Gastroesophageal sphincter (tissue), 4 donors: ENCODE data around the gene THAP4. TPM values are rescaled to one million over a fixed set of nuclear protein-coding genes. Genes with fewer than 3 reads are reported as not detected.
A peak's percentile ranks its signal among the peaks of the same experiment; 100 is the strongest.
"Not testable (repeated sequence)": the region's sequence is repeated elsewhere in the genome, so short reads cannot be mapped to it uniquely, and the experiment has no call there.

Source experiments
- ATAC-seq: fragments of 150-250 bp; one replicate; pipeline ENCODE4 v1.9.1; 2016; ENCODE audit warnings: mild to moderate bottlenecking, moderate library complexity
- H3K27ac ChIP-seq, 4 donors: fragments of 200-600 bp; sonication (generic) in 3 of 4; 1 replicate in 3 of 4; 2 replicates in 1 of 4; pipeline ENCODE4 v1.5.1; 2016 to 2019
- H3K27me3 ChIP-seq: fragments of 200-600 bp; sonication (generic); one replicate; pipeline ENCODE4 v1.5.1; 2019
- H3K36me3 ChIP-seq, 2 donors: fragments of 200-600 bp; sonication (generic); one replicate each; pipeline ENCODE4 v1.5.1; 2019; ENCODE audit warnings: control low read depth in 1 of 2
- H3K4me1 ChIP-seq, 3 donors: fragments of 200-600 bp; sonication (generic); 1 replicate in 2 of 3; 2 replicates in 1 of 3; pipeline ENCODE4 v1.5.1; 2016 to 2019; ENCODE audit warnings: control low read depth in 2 of 3
- H3K4me3 ChIP-seq, 2 donors: fragments of 200-600 bp; sonication (generic); one replicate each; pipeline ENCODE4 v1.5.1; 2019; ENCODE audit warnings: mild to moderate bottlenecking in 1 of 2, moderate library complexity in 1 of 2
- H3K9me3 ChIP-seq, 3 donors: fragments of 200-600 bp; sonication (generic); one replicate each; pipeline ENCODE4 v1.5.1; 2017 to 2019; ENCODE audit warnings: control low read depth in 2 of 3
- EP300 ChIP-seq: sonication (generic); formaldehyde crosslinking; IDR thresholded peaks from one replicate; pipeline ENCODE4 v1.6.1; 2017; ENCODE audit warnings: antibody characterized with exemption, mild to moderate bottlenecking
- POLR2A ChIP-seq, 2 donors: fragments of 450-650 bp; IDR thresholded peaks; one replicate each; pipeline ENCODE4 v1.6.1; 2017; ENCODE audit warnings: antibody characterized with exemption in 2 of 2, mild to moderate bottlenecking in 2 of 2, moderate library complexity in 1 of 2
- POLR2AphosphoS5 ChIP-seq: sonication (generic); formaldehyde crosslinking; IDR thresholded peaks from one replicate; pipeline ENCODE4 v1.6.1; 2017; ENCODE audit warnings: antibody characterized with exemption
- WGBS, 2 donors: methylation state at CpG; one replicate each; pipeline ENCODE4 v1.1.5; 2018; ENCODE audit warnings: low coverage in 1 of 2; 5-methylcytosine and 5-hydroxymethylcytosine counted together
- total RNA-seq, 4 donors: library from RNA; depleted of rRNA; stranded (reverse); fragments of >200 nt; gene quantifications; one replicate each; pipeline ENCODE4 v1.1.0, GENCODE V29; 2016
- TF ChIP-seq, protein P1 (sequence below), 4 experiments: fragments of 200-600 bp in 2 of 4; fragments of 450-650 bp in 2 of 4; sonication (generic) in 1 of 4; IDR thresholded peaks; one replicate each; pipeline ENCODE4 v1.5.1; 2017 to 2019; ENCODE audit warnings: antibody characterized with exemption in 4 of 4, mild to moderate bottlenecking in 2 of 4, moderate library complexity in 2 of 4

THAP4 gene
- total RNA-seq, 4 donors from 2014 or later = 36.0 to 68.4 (median 43.0) TPM

DNA sequence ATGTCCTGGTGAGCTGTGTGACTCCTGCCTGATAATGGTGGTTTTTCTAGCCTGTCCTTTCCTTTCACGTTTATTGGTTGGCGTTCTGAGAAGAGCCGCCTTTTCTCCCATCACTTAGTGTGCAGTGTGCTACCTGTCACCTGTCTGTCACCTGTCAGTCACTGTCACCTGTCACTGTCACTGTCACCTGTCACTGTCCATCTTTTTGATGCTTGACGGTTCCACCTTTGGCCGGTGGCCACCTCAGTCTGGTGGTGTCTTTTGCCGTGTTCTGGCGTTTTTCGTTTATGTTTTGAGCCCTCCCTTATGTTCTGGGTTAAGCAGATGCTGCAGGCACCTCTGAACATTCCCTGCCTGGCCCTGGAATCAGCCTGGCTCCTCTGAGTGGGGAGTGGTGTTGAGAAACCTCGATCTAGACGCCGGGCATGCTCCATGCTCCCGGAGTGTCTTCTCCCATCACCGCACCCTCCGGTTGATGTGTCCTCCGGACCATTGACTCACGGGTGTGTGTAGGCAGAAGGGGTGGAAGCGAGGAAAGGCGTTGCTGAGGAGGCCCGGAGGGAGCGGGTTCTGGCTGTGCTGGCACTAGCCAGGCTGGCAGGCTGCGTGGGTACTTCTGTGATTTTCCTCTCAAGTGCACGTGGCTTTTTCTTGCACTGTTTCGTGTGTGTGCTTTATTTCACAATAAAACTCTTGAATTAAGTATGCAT lies 28.9 kb upstream of the THAP4 start:
- Histone ChIP-seq H3K27me3 (no peaks in the 10 kb centered on the region), H3K9me3 (no peaks in the 10 kb centered on the region), H3K4me3 (no peak overlapping the region), H3K36me3 (peaks cover 0 to 78% of the 10 kb centered on the region in 2 donors), H3K27ac (no peak overlapping the region), H3K4me1 (no peaks in the 10 kb centered on the region)
- ATAC-seq = no peak
- TF ChIP-seq EP300 (no peak), POLR2AphosphoS5 (no peak), POLR2A (IDR thresholded peaks at IDR 0.05) (no peak)
- TF ChIP-seq, protein P1, sequence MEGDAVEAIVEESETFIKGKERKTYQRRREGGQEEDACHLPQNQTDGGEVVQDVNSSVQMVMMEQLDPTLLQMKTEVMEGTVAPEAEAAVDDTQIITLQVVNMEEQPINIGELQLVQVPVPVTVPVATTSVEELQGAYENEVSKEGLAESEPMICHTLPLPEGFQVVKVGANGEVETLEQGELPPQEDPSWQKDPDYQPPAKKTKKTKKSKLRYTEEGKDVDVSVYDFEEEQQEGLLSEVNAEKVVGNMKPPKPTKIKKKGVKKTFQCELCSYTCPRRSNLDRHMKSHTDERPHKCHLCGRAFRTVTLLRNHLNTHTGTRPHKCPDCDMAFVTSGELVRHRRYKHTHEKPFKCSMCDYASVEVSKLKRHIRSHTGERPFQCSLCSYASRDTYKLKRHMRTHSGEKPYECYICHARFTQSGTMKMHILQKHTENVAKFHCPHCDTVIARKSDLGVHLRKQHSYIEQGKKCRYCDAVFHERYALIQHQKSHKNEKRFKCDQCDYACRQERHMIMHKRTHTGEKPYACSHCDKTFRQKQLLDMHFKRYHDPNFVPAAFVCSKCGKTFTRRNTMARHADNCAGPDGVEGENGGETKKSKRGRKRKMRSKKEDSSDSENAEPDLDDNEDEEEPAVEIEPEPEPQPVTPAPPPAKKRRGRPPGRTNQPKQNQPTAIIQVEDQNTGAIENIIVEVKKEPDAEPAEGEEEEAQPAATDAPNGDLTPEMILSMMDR (IDR thresholded peaks at IDR 0.05) = no peak
- WGBS, 2 donors = 81 to 82% methylated on average over 17 to 18 of the region's 23 CpGs

DNA sequence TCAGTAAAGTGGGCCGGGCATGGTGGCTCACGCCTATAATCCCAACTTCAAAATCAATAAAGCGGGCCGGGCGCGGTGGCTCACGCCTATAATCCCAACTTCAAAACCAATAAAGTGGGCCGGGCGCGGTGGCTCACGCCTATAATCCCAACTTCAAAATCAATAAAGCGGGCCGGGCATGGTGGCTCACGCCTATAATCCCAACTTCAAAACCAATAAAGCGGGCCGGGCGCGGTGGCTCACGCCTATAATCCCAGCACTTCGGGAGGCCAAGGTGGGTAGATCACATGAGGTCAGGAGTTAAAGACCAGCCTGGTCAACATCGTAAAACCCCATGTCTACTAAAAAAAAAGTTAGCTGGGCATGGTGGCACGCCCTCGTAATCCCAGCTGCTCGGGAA lies 25.8 kb upstream of the THAP4 start:
- H3K4me1 ChIP-seq, H3K27ac ChIP-seq, H3K4me3 ChIP-seq, ATAC-seq, H3K9me3 ChIP-seq, H3K27me3 ChIP-seq: not testable (repeated sequence)
- H3K36me3 ChIP-seq = peaks cover 0 to 78% of the 10 kb centered on the region in 2 donors
- WGBS, 2 donors = 91 to 95% methylated on average over 5 to 11 of the region's 24 CpGs

DNA sequence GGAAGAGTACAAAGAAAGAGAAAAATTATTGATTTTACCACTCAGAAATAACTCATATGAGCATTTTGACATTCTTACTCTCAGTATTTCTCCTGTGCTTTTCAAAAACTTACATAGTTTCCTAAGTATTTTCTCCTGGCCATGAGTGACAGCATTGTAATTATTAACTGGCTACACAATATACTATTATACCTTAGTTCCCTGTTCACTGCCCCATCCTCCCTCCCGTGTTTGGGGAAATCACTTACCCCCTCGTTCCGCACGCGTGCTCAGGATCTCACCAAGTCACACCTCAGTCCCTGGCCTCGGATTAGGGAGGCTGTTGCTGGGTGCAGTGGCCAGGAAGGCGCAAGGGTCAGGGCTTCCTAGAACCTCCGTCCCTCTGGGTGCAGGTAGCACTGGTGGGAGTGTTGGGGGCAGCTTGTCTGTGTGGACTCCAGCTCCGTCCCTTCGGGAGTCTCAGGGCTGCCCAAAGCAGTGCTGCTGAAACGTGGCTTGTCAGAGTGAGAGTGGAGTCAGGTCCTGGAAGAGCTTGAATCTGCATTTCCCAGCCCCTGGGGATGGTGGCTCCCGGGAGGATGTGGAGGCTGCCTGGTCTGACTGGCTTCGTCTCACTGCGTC lies 23.7 kb upstream of the THAP4 start:
- Histone ChIP-seq H3K4me1 (no peaks in the 10 kb centered on the region), H3K36me3 (peaks cover 0 to 83% of the 10 kb centered on the region in 2 donors), H3K9me3 (no peaks in the 10 kb centered on the region), H3K4me3 (no peak overlapping the region), H3K27ac (no peak overlapping the region), H3K27me3 (no peaks in the 10 kb centered on the region)
- TF ChIP-seq POLR2A (IDR thresholded peaks at IDR 0.05) (no peak), POLR2AphosphoS5 (no peak), EP300 (no peak)
- TF ChIP-seq, protein P1 (IDR thresholded peaks at IDR 0.05) = no peak
- ATAC-seq = no peak
- WGBS, 2 donors = 82 to 90% methylated on average over 2 to 5 of the region's 14 CpGs

DNA sequence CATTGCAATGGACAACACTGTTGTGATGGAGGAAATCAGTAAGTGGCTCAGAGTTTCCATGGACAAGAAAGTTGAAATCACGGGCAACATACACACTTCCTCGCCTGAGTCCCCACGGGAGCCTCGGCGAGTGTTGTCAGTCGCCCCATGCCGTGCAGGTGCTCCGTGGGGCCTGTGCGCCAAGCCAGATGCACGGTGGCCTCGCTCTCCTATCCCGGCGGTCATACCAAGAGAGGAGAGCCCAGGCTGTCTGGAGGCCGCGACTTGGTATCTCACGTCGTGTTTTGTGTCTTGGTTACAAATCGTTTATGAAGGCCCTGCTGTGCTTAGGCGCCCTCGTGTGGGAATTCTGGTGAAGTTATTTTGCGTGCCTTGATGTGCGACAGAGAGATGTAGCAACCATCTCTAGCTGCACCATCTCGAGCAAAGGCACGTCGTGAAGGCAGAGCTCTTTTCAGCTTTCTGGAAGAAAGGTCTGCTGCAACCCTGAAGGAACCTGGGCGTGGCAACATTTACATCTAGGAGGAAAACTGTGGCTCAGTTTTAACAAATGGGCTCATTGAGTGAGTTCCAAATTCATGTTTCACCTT lies 22.3 kb upstream of the THAP4 start:
- 50 to 52% methylated on average over 1 to 20 of the region's 26 CpGs for WGBS, 2 donors
- H3K4me1 ChIP-seq = no peaks in the 10 kb centered on the region
- no peaks in the 10 kb centered on the region for H3K9me3 ChIP-seq
- TF ChIP-seq, protein P1 (IDR thresholded peaks at IDR 0.05) = peak in 3 of 4 experiments; percentile 60 to 76 (median 69)
- no peak for TF ChIP-seq POLR2A (IDR thresholded peaks at IDR 0.05)
- ATAC-seq = peak; percentile 64
- no peak overlapping the region for H3K4me3 ChIP-seq
- H3K36me3 ChIP-seq = peaks cover 0 to 91% of the 10 kb centered on the region in 2 donors
- peak overlapping the region in 2 of 4 donors; percentile 5 to 56 for H3K27ac ChIP-seq
- no peaks in the 10 kb centered on the region for H3K27me3 ChIP-seq

DNA sequence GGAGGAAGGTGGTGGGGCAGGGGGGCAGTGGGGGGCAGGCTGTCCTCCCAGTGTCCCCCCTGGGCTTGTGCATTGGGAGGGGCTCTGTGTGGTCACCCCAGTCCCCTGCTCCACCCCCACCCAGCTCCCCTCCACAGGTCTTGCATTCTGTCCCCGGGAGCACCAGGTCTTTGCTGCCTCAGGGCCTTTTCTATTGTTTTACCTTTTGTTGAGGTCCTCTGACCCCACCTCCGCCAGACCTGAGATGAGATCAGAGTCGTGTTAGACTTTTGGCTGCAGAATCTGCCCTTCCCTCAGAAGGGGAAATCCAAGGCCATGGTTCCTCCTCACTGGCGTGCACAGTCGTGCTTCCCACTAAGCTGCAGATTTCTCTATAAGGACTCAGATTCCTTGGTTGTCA lies 21.3 kb upstream of the THAP4 start:
- H3K4me3 ChIP-seq = no peak overlapping the region
- H3K27me3 ChIP-seq = no peaks in the 10 kb centered on the region
- H3K9me3 ChIP-seq = no peaks in the 10 kb centered on the region
- 60 to 76% methylated on average over 1 to 3 of the region's 5 CpGs for WGBS, 2 donors
- H3K4me1 ChIP-seq = no peaks in the 10 kb centered on the region
- TF ChIP-seq POLR2AphosphoS5 (no peak), EP300 (no peak), POLR2A (IDR thresholded peaks at IDR 0.05) (no peak)
- TF ChIP-seq, protein P1 (IDR thresholded peaks at IDR 0.05) = no peak
- peaks cover 0 to 99% of the 10 kb centered on the region in 2 donors for H3K36me3 ChIP-seq
- no peak overlapping the region for H3K27ac ChIP-seq
- no peak for ATAC-seq
